Type B pancreatic cell (in vitro differentiated cells): Measurements from ENCODE around the gene HRH1. TPM values are rescaled to one million over a fixed set of nuclear protein-coding genes. Genes with fewer than 3 reads are reported as not detected.

Experiments used
- DNase-seq: peaks from one replicate; pipeline ENCODE4 v3.0.0; 2021; ENCODE audit warnings: mixed read lengths; ENCODE audit not compliant: unreplicated experiment; ENCODE audit errors: extremely low spot score
- H3K27ac Mint-ChIP-seq: 2 replicates; pipeline ENCODE4 v1.8.0; 2021; ENCODE audit warnings: mild to moderate bottlenecking, mixed read lengths
- H3K27me3 Mint-ChIP-seq: 2 replicates; pipeline ENCODE4 v1.8.0; 2021; ENCODE audit warnings: mixed read lengths
- H3K36me3 Mint-ChIP-seq: 2 replicates; pipeline ENCODE4 v1.8.0; 2021; ENCODE audit warnings: mixed read lengths
- H3K4me1 Mint-ChIP-seq: one replicate; pipeline ENCODE4 v1.8.0; 2021; ENCODE audit warnings: mixed read lengths; ENCODE audit not compliant: unreplicated experiment
- H3K4me3 Mint-ChIP-seq: 2 replicates; pipeline ENCODE4 v1.8.0; 2021; ENCODE audit warnings: mild to moderate bottlenecking, mixed read lengths
- H3K9me3 Mint-ChIP-seq: 2 replicates; pipeline ENCODE4 v1.8.0; 2021; ENCODE audit warnings: mixed read lengths
- total RNA-seq: library from RNA; stranded (reverse); gene quantifications from 2 replicates; pipeline ENCODE4 v1.2.1, GENCODE V29; 2021; ENCODE audit warnings: low replicate concordance
- TF ChIP-seq, protein P1 (sequence below): fragments of 200-600 bp; sonication (generic); conservative IDR thresholded peaks from 2 replicates; pipeline ENCODE4 v1.5.0; 2021; ENCODE audit warnings: antibody characterized with exemption, mild to moderate bottlenecking

The HRH1 gene
- total RNA-seq, 1 donor from 2014 or later, result 4.7 TPM

DNA sequence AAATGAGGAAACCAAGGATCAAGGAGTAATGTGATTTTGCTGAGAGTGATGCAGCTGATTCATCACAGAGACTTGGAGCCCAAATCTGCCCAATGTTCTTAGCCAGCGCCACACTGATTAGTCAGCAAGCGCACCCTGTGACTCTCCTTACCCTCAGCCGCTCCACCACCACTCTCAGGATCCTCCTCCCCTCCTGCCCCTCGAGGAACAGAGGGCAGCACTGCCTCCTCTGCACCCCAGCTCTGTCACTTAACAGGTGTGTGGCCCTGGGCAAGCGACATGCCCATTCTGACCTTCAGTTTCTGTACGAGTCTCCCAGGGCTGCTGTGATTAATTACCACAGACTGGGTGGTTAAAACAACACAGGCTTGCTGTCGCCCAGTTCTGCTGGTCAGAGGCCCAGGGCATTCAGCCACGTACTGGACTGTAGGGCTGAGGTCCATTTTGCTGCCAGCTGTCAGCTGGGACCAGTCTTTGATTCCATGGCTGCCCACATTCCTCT is 36.1 kb upstream of the HRH1 start:
- no peak overlapping the region for H3K27ac Mint-ChIP-seq
- no peak overlapping the region for H3K4me3 Mint-ChIP-seq
- peaks cover 17% of the 10 kb centered on the region for H3K27me3 Mint-ChIP-seq
- no peak for DNase-seq
- TF ChIP-seq, protein P1, sequence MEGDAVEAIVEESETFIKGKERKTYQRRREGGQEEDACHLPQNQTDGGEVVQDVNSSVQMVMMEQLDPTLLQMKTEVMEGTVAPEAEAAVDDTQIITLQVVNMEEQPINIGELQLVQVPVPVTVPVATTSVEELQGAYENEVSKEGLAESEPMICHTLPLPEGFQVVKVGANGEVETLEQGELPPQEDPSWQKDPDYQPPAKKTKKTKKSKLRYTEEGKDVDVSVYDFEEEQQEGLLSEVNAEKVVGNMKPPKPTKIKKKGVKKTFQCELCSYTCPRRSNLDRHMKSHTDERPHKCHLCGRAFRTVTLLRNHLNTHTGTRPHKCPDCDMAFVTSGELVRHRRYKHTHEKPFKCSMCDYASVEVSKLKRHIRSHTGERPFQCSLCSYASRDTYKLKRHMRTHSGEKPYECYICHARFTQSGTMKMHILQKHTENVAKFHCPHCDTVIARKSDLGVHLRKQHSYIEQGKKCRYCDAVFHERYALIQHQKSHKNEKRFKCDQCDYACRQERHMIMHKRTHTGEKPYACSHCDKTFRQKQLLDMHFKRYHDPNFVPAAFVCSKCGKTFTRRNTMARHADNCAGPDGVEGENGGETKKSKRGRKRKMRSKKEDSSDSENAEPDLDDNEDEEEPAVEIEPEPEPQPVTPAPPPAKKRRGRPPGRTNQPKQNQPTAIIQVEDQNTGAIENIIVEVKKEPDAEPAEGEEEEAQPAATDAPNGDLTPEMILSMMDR, result no peak
- no peaks in the 10 kb centered on the region for H3K36me3 Mint-ChIP-seq
- no peaks in the 10 kb centered on the region for H3K4me1 Mint-ChIP-seq
- H3K9me3 Mint-ChIP-seq, result no peaks in the 10 kb centered on the region

DNA sequence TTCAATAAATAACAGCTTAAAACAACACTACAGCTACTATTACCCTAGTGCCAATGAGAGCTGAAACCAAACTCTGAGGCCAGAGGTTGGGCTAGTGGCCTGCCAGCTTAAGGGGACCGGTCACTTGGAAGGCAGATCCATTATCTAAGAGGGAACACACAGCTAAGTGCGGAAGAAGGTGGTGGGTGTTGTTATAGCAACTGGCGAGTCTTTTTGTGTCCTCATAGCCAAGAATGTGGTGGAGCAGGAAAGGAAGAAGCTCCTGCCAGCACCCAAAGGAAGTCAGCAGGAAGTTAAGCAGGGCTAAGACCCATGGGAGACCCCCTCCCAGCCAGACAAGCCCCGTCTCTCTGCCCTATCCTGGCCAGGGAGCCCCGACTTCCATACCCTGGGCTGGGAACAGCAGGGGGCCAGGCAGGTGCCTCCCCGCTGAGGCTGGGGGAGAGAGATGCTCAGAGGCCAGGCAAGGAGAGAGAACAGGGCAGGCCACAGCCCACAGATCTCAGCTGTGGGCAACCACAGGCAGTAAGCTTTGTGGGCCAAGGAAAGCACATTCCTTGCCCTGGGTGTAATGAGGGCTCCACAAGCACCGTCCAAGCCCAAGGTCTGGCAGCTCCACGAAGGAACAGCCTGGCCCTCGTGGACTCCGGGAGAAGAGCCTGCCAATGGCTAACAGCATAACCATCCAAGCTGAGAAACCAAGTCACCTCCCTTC is 34.0 kb upstream of the HRH1 start:
- TF ChIP-seq, protein P1, result no peak
- DNase-seq, result no peak
- H3K36me3 Mint-ChIP-seq, result no peaks in the 10 kb centered on the region
- no peak overlapping the region for H3K27ac Mint-ChIP-seq
- peaks cover 22% of the 10 kb centered on the region for H3K27me3 Mint-ChIP-seq
- H3K4me1 Mint-ChIP-seq, result no peaks in the 10 kb centered on the region
- H3K4me3 Mint-ChIP-seq, result no peak overlapping the region
- peaks cover 8% of the 10 kb centered on the region for H3K9me3 Mint-ChIP-seq

DNA sequence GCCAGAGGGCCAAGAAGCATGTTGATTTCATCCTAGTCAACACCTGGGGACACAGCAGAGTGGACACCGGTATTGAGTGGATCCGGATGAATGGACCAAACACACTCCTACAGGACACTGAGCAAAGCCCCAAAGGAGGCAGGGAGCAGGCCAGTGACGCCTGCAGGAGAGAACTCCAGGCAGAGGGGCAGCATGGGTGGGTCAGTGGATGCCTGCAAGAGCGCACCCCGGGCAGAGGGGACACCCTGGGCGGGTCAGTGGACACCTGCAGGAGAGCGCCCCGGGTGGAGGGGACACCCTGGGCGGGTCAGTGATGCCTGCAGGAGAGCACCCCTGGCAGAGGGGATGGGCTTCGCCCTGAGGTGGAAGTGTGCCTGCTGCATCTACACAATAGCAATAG is 27.6 kb upstream of the HRH1 start:
- TF ChIP-seq, protein P1, result no peak
- H3K27me3 Mint-ChIP-seq, result peaks cover 22% of the 10 kb centered on the region
- no peaks in the 10 kb centered on the region for H3K36me3 Mint-ChIP-seq
- no peaks in the 10 kb centered on the region for H3K4me1 Mint-ChIP-seq
- no peak overlapping the region for H3K27ac Mint-ChIP-seq
- no peak overlapping the region for H3K4me3 Mint-ChIP-seq
- no peak for DNase-seq
- H3K9me3 Mint-ChIP-seq, result peaks cover 8% of the 10 kb centered on the region

DNA sequence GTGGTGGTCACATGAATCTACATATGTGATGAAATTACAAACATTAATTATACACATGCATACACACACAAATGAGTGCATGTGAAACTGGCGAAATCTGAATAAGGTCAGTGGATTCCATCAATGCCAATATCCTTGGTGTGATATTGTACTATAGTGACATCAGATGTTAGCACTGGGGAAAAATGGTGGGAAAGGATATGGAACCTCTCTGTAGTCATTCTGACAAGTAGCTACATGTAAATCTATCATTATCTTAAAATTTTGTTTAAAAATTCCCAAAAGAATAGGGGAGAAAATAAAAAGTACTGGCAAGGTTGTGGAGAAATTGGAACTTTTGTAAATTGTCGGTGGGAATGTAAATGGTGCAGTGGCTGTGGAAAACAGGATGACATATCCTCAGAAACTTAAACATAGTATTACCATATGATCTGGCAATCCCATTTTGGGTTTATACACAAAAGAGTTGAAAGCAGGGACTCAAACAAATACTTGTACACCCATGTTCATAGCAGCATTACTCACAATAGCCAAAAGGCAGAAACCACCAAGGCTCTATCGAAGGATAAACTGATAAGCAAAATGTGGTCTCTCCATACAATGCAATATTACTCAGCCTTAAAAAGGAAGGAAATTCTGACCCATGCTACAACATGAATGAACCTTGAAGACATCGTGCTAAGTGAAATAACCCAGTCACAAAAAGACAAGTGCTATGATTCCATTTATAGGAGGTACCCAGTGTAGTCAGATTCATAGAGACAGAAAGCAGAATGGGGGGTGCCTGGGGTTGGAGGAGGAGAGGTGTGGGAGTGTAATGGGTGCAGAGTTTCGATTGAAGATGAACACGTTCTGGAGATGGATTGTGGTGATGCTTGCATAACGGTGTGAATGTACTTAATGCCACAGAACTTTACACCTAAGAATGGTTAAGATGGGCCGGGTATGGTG is 25.3 kb upstream of the HRH1 start:
- H3K4me1 Mint-ChIP-seq, result no peaks in the 10 kb centered on the region

DNA sequence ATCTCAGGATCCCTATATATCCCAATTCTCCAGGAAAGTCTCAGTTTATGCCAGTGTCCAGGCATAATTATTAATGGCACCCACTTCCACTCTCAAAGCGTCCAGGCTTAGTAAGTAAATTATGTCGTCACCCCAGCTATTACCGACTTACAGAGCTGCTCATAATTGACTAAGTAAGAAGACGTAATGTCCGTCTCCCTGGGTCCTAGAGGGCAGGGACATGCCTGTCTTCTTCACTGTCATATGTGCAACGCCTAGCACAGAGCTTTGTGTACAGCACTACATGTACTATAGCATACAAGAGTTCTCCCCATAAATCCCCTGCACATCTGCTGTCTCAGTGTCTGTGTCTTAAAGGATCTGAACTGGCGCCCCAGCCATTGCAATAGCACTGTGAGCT is 23.9 kb upstream of the HRH1 start:
- no peaks in the 10 kb centered on the region for H3K9me3 Mint-ChIP-seq
- DNase-seq, result no peak
- no peaks in the 10 kb centered on the region for H3K4me1 Mint-ChIP-seq
- peaks cover 13% of the 10 kb centered on the region for H3K27me3 Mint-ChIP-seq
- H3K27ac Mint-ChIP-seq, result no peak overlapping the region
- TF ChIP-seq, protein P1, result no peak
- no peak overlapping the region for H3K4me3 Mint-ChIP-seq
- no peaks in the 10 kb centered on the region for H3K36me3 Mint-ChIP-seq

More for the DNA sequence above, 25.3 kb upstream of the HRH1 start:
- no peak overlapping the region for H3K4me3 Mint-ChIP-seq
- H3K27ac Mint-ChIP-seq, result no peak overlapping the region
- peaks cover 15% of the 10 kb centered on the region for H3K27me3 Mint-ChIP-seq
- peaks cover 1% of the 10 kb centered on the region for H3K9me3 Mint-ChIP-seq
- H3K36me3 Mint-ChIP-seq, result no peaks in the 10 kb centered on the region
- DNase-seq, result no peak
- TF ChIP-seq, protein P1, result no peak
